ENCODE results near the gene CD58.

CD58 gene

DNA sequence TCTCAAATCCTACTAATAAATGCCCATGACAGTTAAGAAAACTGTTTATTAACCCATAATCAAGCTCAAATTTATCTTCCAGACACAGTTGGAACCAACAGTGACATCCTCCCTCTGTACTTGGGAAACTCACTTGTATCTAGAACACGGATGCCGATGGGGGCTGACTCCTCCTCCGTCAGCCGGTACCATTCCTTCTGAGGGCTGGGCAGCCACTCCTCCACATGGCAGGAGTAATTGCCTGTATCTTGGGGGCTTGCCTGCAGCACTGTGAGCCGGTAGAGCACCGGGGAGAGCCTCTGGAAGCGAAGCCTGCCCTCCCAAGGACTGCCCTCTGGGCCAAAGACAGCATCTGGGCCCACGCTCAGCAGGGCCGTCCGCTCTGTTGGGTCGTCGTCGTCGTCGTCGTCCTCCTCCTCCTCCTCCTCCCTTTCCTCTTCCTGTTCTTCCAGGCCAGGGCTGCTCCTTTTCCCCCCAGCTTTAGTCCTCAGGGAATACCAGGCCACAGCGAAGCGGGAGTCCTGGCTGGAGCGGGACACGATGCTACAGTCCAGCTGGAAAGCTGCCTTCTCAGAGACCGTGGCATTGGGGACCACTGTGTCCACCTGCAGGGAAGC, 8.5 kb upstream of the CD58 start:
- Histone ChIP-seq H3K36me3 (ENCODE audit: insufficient read depth, low read length) (no peaks in the 10 kb centered on the region), H2AFZ (ENCODE audit: low read length, unreplicated experiment) (no peak overlapping the region), H3K4me3 (ENCODE audit: low read depth, low read length) (no peak overlapping the region), H3K27ac (ENCODE audit: low read depth, low read length) (no peak overlapping the region), H3K27me3 (ENCODE audit: insufficient read depth, low read length) (no peaks in the 10 kb centered on the region), H3K4me1 (ENCODE audit: control insufficient read depth, insufficient read depth, low read length, unreplicated experiment) (peaks cover 7% of the 10 kb centered on the region), H3K79me2 (ENCODE audit: control insufficient read depth, insufficient read depth, low read length, unreplicated experiment) (no peaks in the 10 kb centered on the region)

DNA sequence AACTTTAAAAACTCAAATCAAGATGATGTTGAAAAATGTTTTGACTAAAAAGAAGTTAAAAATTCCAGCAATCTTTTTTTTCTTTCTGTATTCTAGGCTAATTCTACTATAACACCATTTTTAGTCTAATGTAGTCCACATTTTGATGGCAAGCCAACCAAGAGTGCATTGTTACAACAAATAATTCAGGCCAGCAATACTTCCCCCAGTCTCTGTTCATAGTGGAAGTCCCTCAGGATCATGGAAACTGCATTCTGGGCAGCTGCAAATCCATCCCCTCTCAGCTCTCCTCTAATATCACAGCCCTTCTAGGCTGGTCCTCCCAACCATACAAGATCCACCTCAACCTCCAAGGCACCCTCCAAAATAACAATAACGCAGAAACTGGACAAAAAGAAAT, 7.8 kb upstream of the CD58 start:
- Histone ChIP-seq H3K4me1 (ENCODE audit: control insufficient read depth, insufficient read depth, low read length, unreplicated experiment) (peaks cover 15% of the 10 kb centered on the region), H2AFZ (ENCODE audit: low read length, unreplicated experiment) (no peak overlapping the region), H3K36me3 (ENCODE audit: insufficient read depth, low read length) (no peaks in the 10 kb centered on the region), H3K27ac (ENCODE audit: low read depth, low read length) (no peak overlapping the region), H3K27me3 (ENCODE audit: insufficient read depth, low read length) (no peaks in the 10 kb centered on the region), H3K79me2 (ENCODE audit: control insufficient read depth, insufficient read depth, low read length, unreplicated experiment) (no peaks in the 10 kb centered on the region), H3K4me3 (ENCODE audit: low read depth, low read length) (no peak overlapping the region)

DNA sequence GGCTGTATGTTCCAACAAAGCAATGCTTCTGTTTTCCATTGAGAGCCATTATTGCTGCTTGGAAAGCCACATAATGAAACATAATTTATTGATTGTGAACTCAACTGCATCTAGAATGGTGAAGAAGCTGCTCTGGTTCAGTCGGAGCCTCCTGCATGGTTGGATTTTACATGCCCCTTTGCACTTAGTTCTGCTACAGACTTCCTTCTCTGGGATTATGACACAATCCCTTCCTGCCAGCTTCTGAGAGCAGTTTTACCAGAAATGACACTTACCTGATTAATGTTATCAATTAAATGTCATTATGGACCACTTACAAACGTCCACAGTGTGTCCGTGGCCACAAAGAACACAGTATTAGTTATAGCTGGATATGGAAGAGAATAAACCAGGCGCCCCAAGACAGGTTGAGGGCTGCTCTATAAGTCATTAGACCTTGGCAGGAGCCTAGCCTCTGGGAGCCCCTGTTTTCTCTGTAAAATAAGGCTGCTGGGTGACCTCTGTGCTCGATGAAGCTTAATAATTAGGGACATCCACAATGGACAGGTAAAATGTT, 7.0 kb upstream of the CD58 start:
- Histone ChIP-seq H3K4me3 (ENCODE audit: low read depth, low read length) (no peak overlapping the region), H3K36me3 (ENCODE audit: insufficient read depth, low read length) (no peaks in the 10 kb centered on the region), H3K27ac (ENCODE audit: low read depth, low read length) (no peak overlapping the region), H3K79me2 (ENCODE audit: control insufficient read depth, insufficient read depth, low read length, unreplicated experiment) (no peaks in the 10 kb centered on the region), H2AFZ (ENCODE audit: low read length, unreplicated experiment) (no peak overlapping the region), H3K27me3 (ENCODE audit: insufficient read depth, low read length) (no peaks in the 10 kb centered on the region), H3K4me1 (ENCODE audit: control insufficient read depth, insufficient read depth, low read length, unreplicated experiment) (peaks cover 18% of the 10 kb centered on the region)

DNA sequence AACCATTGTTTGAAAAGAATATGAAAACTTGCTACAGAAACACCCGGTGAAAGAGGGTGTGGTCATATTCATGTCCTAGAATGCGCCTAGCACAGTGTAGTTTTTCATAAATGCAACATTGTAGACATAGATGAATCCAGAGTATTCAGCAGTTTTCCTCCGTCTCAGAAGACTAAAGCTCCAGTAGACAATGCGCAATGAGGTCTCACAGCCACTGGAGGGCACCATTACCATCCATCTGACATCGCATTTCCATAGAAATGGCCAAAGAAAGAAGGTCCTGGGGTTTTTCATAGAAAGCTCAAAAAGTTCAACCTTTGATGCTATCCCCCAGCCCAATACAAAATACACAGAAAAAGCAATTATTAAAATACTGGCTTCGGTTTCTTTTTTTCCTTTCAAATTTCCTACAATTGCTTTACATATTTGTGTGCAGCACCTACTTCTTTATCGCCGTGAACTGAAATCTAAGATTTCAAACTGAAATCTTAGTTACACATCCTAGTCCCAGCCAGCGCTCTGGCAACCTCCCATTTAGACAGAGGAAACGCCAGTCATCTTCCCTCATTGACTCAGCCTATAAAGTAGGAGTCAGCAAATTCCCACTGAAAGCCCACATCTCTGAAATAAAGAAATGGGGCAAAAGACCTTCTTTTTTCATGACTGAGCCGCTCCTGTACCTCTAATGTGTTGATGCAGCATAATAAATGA, 3.9 kb upstream of the CD58 start:
- H3K27ac ChIP-seq (ENCODE audit: low read depth, low read length): no peak overlapping the region
- no peaks in the 10 kb centered on the region for H3K27me3 ChIP-seq (ENCODE audit: insufficient read depth, low read length)
- H3K4me1 ChIP-seq (ENCODE audit: control insufficient read depth, insufficient read depth, low read length, unreplicated experiment): peaks cover 26% of the 10 kb centered on the region
- H2AFZ ChIP-seq (ENCODE audit: low read length, unreplicated experiment): peak overlapping the region; percentile 27
- H3K36me3 ChIP-seq (ENCODE audit: insufficient read depth, low read length): no peaks in the 10 kb centered on the region
- H3K79me2 ChIP-seq (ENCODE audit: control insufficient read depth, insufficient read depth, low read length, unreplicated experiment): peaks cover 3% of the 10 kb centered on the region
- H3K4me3 ChIP-seq (ENCODE audit: low read depth, low read length): peak overlapping the region; percentile 16

DNA sequence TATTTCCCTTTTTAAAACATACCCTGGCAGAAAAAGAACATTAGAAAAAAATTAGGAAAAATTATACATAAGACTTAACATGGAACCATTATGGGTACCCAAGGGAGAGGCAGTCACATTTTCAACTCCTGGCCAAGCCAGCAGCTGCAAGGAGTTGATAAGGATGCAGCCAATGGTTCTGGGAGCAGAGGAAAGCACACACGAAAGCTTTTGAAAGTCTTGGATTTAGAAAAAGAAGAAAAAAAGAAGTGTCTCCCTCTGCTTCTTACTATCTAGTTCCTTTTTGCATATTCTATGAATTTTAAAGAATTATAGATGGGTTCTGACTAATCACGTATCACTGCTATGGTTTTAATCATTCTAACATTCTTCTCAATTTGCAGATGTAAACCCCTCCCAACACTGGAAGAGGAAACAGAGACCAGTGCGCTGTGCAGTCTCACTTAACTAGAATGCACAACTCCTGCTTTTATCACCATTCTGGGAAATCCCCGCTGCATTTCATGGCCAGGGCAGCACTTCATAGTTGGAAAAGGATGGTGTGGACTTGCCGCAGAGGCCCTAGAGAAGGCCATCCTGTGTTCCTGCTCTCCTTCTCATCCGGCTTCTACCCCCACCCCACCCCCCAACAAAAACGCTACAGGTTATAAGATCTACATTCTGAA, 2.7 kb upstream of the CD58 start:
- peaks cover 28% of the 10 kb centered on the region for H3K4me1 ChIP-seq (ENCODE audit: control insufficient read depth, insufficient read depth, low read length, unreplicated experiment)
- no peak overlapping the region for H3K4me3 ChIP-seq (ENCODE audit: low read depth, low read length)
- peaks cover 15% of the 10 kb centered on the region for H3K79me2 ChIP-seq (ENCODE audit: control insufficient read depth, insufficient read depth, low read length, unreplicated experiment)
- H3K36me3 ChIP-seq (ENCODE audit: insufficient read depth, low read length): no peaks in the 10 kb centered on the region
- no peak overlapping the region for H2AFZ ChIP-seq (ENCODE audit: low read length, unreplicated experiment)
- no peak overlapping the region for H3K27ac ChIP-seq (ENCODE audit: low read depth, low read length)
- no peaks in the 10 kb centered on the region for H3K27me3 ChIP-seq (ENCODE audit: insufficient read depth, low read length)

DNA sequence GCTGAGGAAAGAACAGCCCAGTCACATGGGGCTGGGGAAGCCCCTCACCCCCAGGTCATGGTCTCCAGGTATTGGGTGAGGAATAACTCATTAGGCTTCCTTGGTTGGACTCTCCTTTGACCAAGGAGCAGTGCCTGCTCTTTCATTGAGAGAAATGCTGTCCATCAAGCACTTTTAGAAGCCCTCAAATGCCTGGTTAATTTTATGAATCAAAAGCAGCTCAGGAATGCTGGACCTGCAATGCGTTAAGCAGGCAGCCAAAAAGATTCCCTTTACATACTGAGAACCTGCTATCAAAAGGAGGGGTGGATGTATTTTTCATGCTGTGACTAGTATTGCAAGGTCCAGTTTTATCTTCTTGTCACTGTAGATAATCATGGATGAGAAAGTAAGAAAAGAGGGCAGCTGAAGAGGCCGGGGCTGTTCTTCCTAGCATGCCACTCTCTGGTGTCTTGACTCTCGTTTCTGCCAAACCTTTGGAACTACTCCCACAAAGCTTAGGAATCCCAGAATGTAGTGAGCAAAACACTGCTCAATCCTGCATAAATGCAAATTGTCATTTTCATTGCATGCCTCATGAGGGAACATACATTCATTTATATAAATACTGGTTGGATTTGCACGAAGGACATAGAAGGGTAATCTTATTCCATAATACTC, 2.1 kb upstream of the CD58 start:
- Histone ChIP-seq H3K36me3 (ENCODE audit: insufficient read depth, low read length) (no peaks in the 10 kb centered on the region), H3K4me3 (ENCODE audit: low read depth, low read length) (no peak overlapping the region), H3K4me1 (ENCODE audit: control insufficient read depth, insufficient read depth, low read length, unreplicated experiment) (peaks cover 31% of the 10 kb centered on the region), H3K27me3 (ENCODE audit: insufficient read depth, low read length) (no peaks in the 10 kb centered on the region), H3K27ac (ENCODE audit: low read depth, low read length) (no peak overlapping the region), H3K79me2 (ENCODE audit: control insufficient read depth, insufficient read depth, low read length, unreplicated experiment) (peaks cover 21% of the 10 kb centered on the region), H2AFZ (ENCODE audit: low read length, unreplicated experiment) (no peak overlapping the region)

DNA sequence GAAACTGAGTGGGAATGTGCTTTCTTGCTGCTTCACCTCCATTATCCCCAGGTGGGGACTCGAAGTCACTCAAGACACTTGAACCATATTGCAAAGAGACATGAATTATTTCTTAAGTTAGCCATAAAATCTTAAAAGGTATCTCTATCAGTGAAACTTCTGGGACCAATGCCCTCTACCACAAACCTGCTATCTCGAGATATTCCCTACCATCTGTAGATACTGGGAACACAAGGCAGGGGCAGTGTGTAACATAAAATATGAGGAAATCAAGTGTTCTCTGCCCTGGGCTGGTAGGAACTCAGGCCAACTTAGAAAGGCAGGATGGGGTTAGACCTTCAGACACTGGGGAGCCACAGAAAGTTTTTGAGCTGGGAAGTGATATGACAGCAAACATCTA, 1.3 kb upstream of the CD58 start:
- H3K4me1 ChIP-seq (ENCODE audit: control insufficient read depth, insufficient read depth, low read length, unreplicated experiment): peaks cover 31% of the 10 kb centered on the region
- H2AFZ ChIP-seq (ENCODE audit: low read length, unreplicated experiment): peak overlapping the region; percentile 55
- H3K79me2 ChIP-seq (ENCODE audit: control insufficient read depth, insufficient read depth, low read length, unreplicated experiment): peaks cover 24% of the 10 kb centered on the region
- no peaks in the 10 kb centered on the region for H3K27me3 ChIP-seq (ENCODE audit: insufficient read depth, low read length)
- H3K4me3 ChIP-seq (ENCODE audit: low read depth, low read length): no peak overlapping the region
- no peak overlapping the region for H3K27ac ChIP-seq (ENCODE audit: low read depth, low read length)
- H3K36me3 ChIP-seq (ENCODE audit: insufficient read depth, low read length): no peaks in the 10 kb centered on the region

DNA sequence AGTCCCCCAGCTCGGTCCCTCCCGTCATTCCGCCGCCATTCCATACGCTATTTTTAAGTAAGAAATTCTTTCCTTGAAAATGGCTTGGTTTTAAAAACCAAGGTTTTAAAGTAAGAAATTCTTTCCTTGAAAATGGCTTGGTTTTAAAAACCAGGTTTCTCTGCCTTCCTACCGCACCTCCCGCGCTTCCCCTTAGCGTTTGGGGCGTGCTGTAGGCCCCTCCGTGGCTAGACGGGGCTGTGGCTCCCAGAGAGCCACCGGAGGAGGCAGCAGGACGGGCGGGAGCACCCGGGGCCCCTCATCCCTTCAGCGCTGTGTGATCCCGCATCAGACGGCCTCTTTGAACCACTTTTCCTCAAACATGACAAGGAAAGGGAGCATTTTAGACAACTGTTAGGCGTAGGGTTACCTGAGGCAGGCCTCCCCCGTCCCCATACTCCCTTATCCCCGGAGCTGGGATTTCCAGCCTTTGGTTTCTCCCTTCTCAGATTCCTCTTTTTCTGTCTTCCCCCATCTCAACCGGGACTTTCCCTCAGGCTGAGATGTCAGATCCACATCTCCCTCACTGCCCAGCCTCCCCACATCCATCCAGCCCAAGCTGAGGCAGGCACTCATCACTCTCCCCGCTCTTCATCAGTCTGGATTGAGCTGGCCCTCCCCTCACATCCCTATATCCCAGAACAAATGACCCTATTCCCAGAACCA, 541 bp upstream of the CD58 start:
- H3K27me3 ChIP-seq (ENCODE audit: insufficient read depth, low read length): no peaks in the 10 kb centered on the region
- peak overlapping the region; percentile 87 for H3K4me3 ChIP-seq (ENCODE audit: low read depth, low read length)
- H2AFZ ChIP-seq (ENCODE audit: low read length, unreplicated experiment): peak overlapping the region; percentile 55
- no peaks in the 10 kb centered on the region for H3K36me3 ChIP-seq (ENCODE audit: insufficient read depth, low read length)
- H3K79me2 ChIP-seq (ENCODE audit: control insufficient read depth, insufficient read depth, low read length, unreplicated experiment): peaks cover 27% of the 10 kb centered on the region
- H3K4me1 ChIP-seq (ENCODE audit: control insufficient read depth, insufficient read depth, low read length, unreplicated experiment): peaks cover 32% of the 10 kb centered on the region
- peak overlapping the region; percentile 37; the same call in 1 of the 2 replicates for H3K27ac ChIP-seq (ENCODE audit: low read depth, low read length)

DNA sequence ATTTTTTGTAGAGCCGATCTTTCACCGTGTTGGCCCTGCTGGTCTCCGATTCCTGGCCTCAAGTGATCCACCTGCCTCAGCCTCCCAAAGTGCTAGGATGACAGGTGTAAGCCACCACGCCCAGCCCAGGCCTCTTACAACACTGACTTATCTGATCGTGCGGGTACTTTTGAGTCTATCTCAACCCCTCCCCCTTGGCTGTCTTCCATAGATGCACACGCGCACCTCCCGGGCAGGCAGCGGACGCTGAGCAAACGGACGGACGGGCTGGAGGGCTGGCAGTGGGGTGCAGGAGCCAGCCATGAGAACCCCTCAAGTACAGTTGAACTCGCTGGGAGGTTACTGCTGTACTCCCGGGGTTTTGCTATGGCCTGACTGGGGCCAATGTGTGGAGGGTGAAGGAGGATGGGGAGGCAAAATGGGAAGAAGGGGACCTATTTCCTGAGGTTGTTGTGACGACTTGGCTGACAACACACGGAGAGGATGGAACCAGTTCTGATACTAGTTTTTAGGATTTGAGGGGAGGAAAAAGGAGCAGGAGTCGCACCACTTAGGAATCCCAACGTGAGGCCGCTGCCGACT, 959 bp downstream of the CD58 start:
- Histone ChIP-seq H3K4me1 (ENCODE audit: control insufficient read depth, insufficient read depth, low read length, unreplicated experiment) (peaks cover 39% of the 10 kb centered on the region), H3K27ac (ENCODE audit: low read depth, low read length) (no peak overlapping the region), H3K79me2 (ENCODE audit: control insufficient read depth, insufficient read depth, low read length, unreplicated experiment) (peaks cover 36% of the 10 kb centered on the region), H3K36me3 (ENCODE audit: insufficient read depth, low read length) (no peaks in the 10 kb centered on the region), H2AFZ (ENCODE audit: low read length, unreplicated experiment) (no peak overlapping the region), H3K27me3 (ENCODE audit: insufficient read depth, low read length) (no peaks in the 10 kb centered on the region), H3K4me3 (ENCODE audit: low read depth, low read length) (peak overlapping the region; percentile 87)

DNA sequence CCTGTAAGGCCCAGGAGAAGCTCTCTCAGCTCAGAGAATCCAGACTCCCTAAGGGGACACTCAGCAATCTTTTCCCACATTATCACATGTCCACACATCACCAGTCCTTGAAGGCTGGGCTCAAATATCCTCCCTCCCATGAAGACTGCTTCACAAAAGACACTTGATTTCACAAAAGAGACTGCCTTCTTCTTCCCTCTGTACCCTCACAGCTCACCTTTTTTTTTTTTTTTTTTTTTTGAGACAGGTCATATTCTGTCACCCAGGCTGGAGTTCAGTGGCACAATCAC, 1.5 kb downstream of the CD58 start:
- Histone ChIP-seq H3K4me3 (ENCODE audit: low read depth, low read length) (no peak overlapping the region; the same call in 1 of the 2 replicates), H3K36me3 (ENCODE audit: insufficient read depth, low read length) (no peaks in the 10 kb centered on the region), H3K27me3 (ENCODE audit: insufficient read depth, low read length) (no peaks in the 10 kb centered on the region), H3K27ac (ENCODE audit: low read depth, low read length) (no peak overlapping the region), H3K79me2 (ENCODE audit: control insufficient read depth, insufficient read depth, low read length, unreplicated experiment) (peaks cover 41% of the 10 kb centered on the region), H2AFZ (ENCODE audit: low read length, unreplicated experiment) (no peak overlapping the region), H3K4me1 (ENCODE audit: control insufficient read depth, insufficient read depth, low read length, unreplicated experiment) (peaks cover 36% of the 10 kb centered on the region)
